A549 (cell line): ENCODE measurements around the gene CELF4. TPM values are rescaled to one million over a fixed set of nuclear protein-coding genes. Genes with fewer than 3 reads are reported as not detected.

Source experiments
- ATAC-seq, 2 experiments: fragments of 200-7000 bp in 1 of 2; fragments of >200 bp in 1 of 2; cut with Nextera tagmentation in 1 of 2; cut with Tn5 transposase in 1 of 2; 3 replicates each; pipeline versions ENCODE4 v1.8.0 to v1.9.1; 2018 to 2020; ENCODE audit warnings: mild to moderate bottlenecking in 1 of 2, moderate library complexity in 1 of 2
- CTCF ChIA-PET: fragments of 300-600 bp; sonication (Branson Sonifier 250); formaldehyde crosslinking; extraction: SDS; loops from one replicate; lab custom pipeline; 2021; ENCODE audit warnings: antibody characterized with exemption, inconsistent platforms; lab: Yijun Ruan, JAX
- POLR2A ChIA-PET: fragments of 350-600 bp; formaldehyde crosslinking; extraction: SDS; loops from one replicate; lab custom pipeline; 2021; ENCODE audit warnings: antibody characterized with exemption, inconsistent platforms; lab: Yijun Ruan, JAX
- DNase-seq, 2 experiments: peaks; one replicate each; pipeline versions ENCODE4 v3.0.0 to v3.0.0-alpha.2; 2011 to 2016; ENCODE audit warnings: low read depth in 1 of 2, low spot score in 1 of 2
- FAIRE-seq: peaks from 2 replicates; lab custom pipeline; 2011; peaks lifted over from hg19 to GRCh38; lab: Jason Lieb, UNC
- H3K27ac ChIP-seq, 2 experiments: fragments of >200 bp; sonication (Bioruptor Twin); formaldehyde crosslinking; 3 replicates each; pipeline ENCODE4 v1.5.1; 2016 to 2017
- H3K4me1 ChIP-seq: fragments of >200 bp; sonication (Bioruptor Twin); formaldehyde crosslinking; 3 replicates; pipeline ENCODE4 v1.6.1; 2016
- H3K4me2 ChIP-seq: fragments of >200 bp; sonication (Bioruptor Twin); formaldehyde crosslinking; 3 replicates; pipeline ENCODE4 v1.6.1; 2016
- H3K4me3 ChIP-seq: fragments of >200 bp; sonication (Bioruptor Twin); formaldehyde crosslinking; 3 replicates; pipeline ENCODE4 v1.5.1; 2016
- H3K9me3 ChIP-seq: fragments of >200 bp; sonication (Bioruptor Twin); formaldehyde crosslinking; 3 replicates; pipeline ENCODE4 v1.6.1; 2016
- ATOH8 ChIP-seq: fragments of 250-450 bp; sonication (Bioruptor Pico); IDR thresholded peaks from 2 replicates; pipeline ENCODE4 v1.5.0; 2020; ENCODE audit warnings: low read depth, mild to moderate bottlenecking, moderate library complexity
- BHLHE40 ChIP-seq: IDR thresholded peaks from 2 replicates; pipeline ENCODE4 v1.6.1; 2012; ENCODE audit warnings: low read depth, low read length, inconsistent platforms
- CBX2 ChIP-seq: fragments of 200-600 bp; sonication (generic); IDR thresholded peaks from 2 replicates; pipeline ENCODE4 v1.6.1; 2016; ENCODE audit warnings: low read depth, mild to moderate bottlenecking, borderline replicate concordance
- CEBPB ChIP-seq, 2 experiments: fragments of >200 bp in 1 of 2; sonication (Bioruptor Twin) in 1 of 2; formaldehyde crosslinking in 1 of 2; IDR thresholded peaks; 2 replicates each; pipeline ENCODE4 v1.6.1; 2012 to 2016
- CHD2 ChIP-seq: fragments of 150-350 bp; IDR thresholded peaks from 2 replicates; pipeline ENCODE4 v1.6.1; 2014; ENCODE audit warnings: low read length; ENCODE audit not compliant: partially characterized antibody
- EHMT2 ChIP-seq: fragments of 200-600 bp; sonication (generic); IDR thresholded peaks from 2 replicates; pipeline ENCODE4 v1.6.1; 2016; ENCODE audit warnings: antibody characterized with exemption, low read depth, mild to moderate bottlenecking, moderate library complexity
- ESRRA ChIP-seq: fragments of 150-350 bp; IDR thresholded peaks from 2 replicates; pipeline ENCODE4 v1.6.1; 2014; ENCODE audit warnings: mild to moderate bottlenecking, low read length, borderline replicate concordance
- FOSL2 ChIP-seq, 2 experiments: fragments of 450-650 bp in 1 of 2; fragments of >200 bp in 1 of 2; sonication (Bioruptor Twin) in 1 of 2; formaldehyde crosslinking; IDR thresholded peaks; 2 replicates each; pipeline versions ENCODE4 v1.5.0 to v1.6.1; 2016 to 2020; ENCODE audit warnings: mild to moderate bottlenecking in 1 of 2, moderate library complexity in 1 of 2
- GATA3 ChIP-seq: IDR thresholded peaks from 2 replicates; pipeline ENCODE4 v1.6.1; 2012; ENCODE audit warnings: borderline replicate concordance
- HDAC2 ChIP-seq: fragments of 200-600 bp; sonication (generic); IDR thresholded peaks from 2 replicates; pipeline ENCODE4 v1.6.1; 2016
- HOXB13 ChIP-seq: fragments of 250-450 bp; sonication (Bioruptor Pico); IDR thresholded peaks from 2 replicates; pipeline ENCODE4 v1.5.0; 2020; ENCODE audit warnings: low read depth, mild to moderate bottlenecking, moderate library complexity
- MYC ChIP-seq: IDR thresholded peaks from 2 replicates; pipeline ENCODE4 v1.6.1; 2012; ENCODE audit warnings: mild to moderate bottlenecking, inconsistent platforms, low read length, improper control_type of control experiment, borderline replicate concordance
- NR3C1 ChIP-seq: fragments of >200 bp; sonication (Bioruptor Twin); formaldehyde crosslinking; IDR thresholded peaks from 3 replicates; pipeline ENCODE4 v1.6.1; 2017
- POLR2A ChIP-seq: IDR thresholded peaks from 2 replicates; pipeline ENCODE4 v1.6.1; 2012; ENCODE audit warnings: mild to moderate bottlenecking, low read length
- REST ChIP-seq: fragments of 200-600 bp; sonication (generic); IDR thresholded peaks from 2 replicates; pipeline ENCODE4 v1.6.1; 2016; ENCODE audit warnings: antibody characterized with exemption, mild to moderate bottlenecking, moderate library complexity
- RFX5 ChIP-seq: fragments of 450-650 bp; IDR thresholded peaks from 2 replicates; pipeline ENCODE4 v1.7.1; 2014; ENCODE audit warnings: antibody characterized with exemption, mild to moderate bottlenecking, moderate library complexity
- SMC3 ChIP-seq: fragments of >200 bp; sonication (Bioruptor Twin); formaldehyde crosslinking; IDR thresholded peaks from 3 replicates; pipeline ENCODE4 v1.6.1; 2018; ENCODE audit warnings: inconsistent platforms
- SREBF2 ChIP-seq: fragments of 450-650 bp; IDR thresholded peaks from 2 replicates; pipeline ENCODE4 v1.6.1; 2014; ENCODE audit warnings: mild to moderate bottlenecking, moderate library complexity
- TFCP2L1 ChIP-seq: fragments of 250-450 bp; sonication (Bioruptor Pico); IDR thresholded peaks from 2 replicates; pipeline ENCODE4 v1.5.0; 2021; ENCODE audit warnings: mild to moderate bottlenecking
- TP53 ChIP-seq: fragments of 250-450 bp; sonication (Bioruptor Pico); IDR thresholded peaks from 2 replicates; pipeline ENCODE4 v1.5.0; 2021; ENCODE audit warnings: mild to moderate bottlenecking, moderate library complexity
- ZC3H11A ChIP-seq: fragments of 450-650 bp; IDR thresholded peaks from 2 replicates; pipeline ENCODE4 v1.6.1; 2014; ENCODE audit warnings: antibody characterized with exemption, mild to moderate bottlenecking
- ZNF302 ChIP-seq: fragments of 250-450 bp; sonication (Bioruptor Pico); IDR thresholded peaks from 2 replicates; pipeline ENCODE4 v1.9.0; 2021; ENCODE audit warnings: inconsistent platforms, mild to moderate bottlenecking, moderate library complexity
- ZSCAN20 ChIP-seq: fragments of 250-450 bp; sonication (Bioruptor Pico); IDR thresholded peaks from 2 replicates; pipeline ENCODE4 v1.8.0; 2022; ENCODE audit warnings: mild to moderate bottlenecking, moderate library complexity
- WGBS: methylation state at CpG from one replicate; pipeline ENCODE4 v1.1.6; 2017; ENCODE audit errors: missing lambda C conversion rate; 5-methylcytosine and 5-hydroxymethylcytosine counted together
- polyA plus RNA-seq, 4 experiments: library from polyadenylated mRNA; depleted of rRNA in 3 of 4; stranded (reverse); fragments of >200 nt; fragmentation: RNase III in 1 of 4; extraction: RNeasy Plus Mini Kit Qiagen cat#74134 plus additional on column Dnase treatment in 1 of 4; gene quantifications; 2 replicates in 3 of 4; 3 replicates in 1 of 4; pipeline ENCODE4 v1.2.3, GENCODE V29; 2011 to 2017
- TF ChIP-seq, protein P1 (sequence below): IDR thresholded peaks from 2 replicates; pipeline ENCODE4 v1.6.1; 2012

CELF4 gene
- polyA plus RNA-seq, 2 of the 4 experiments (the other 2 are of a cell fraction) = 0.08 TPM; not detected in 1

DNA sequence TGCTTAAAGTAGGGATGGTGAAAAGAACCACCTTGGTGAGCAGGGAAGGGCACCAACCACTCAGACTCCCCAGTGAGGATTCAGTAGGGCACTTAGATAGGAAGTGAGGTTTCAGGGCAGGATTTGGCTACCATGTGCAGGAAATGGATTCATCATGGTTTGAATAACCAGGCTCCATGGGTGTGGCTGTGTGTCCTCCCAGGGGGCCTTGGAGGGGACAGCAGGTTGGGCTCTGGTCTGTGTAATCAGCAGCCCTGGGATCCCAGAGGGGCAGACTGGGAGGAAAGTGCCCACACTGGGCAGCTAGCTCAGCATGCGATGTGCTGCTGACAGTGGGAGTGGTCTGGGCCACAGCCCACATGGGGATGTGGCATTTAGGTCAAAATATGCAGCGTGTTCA, 224.6 kb downstream of the CELF4 start:
- H3K4me1 ChIP-seq = no peaks in the 10 kb centered on the region
- FAIRE-seq (no peak), ATAC-seq (no peak), DNase-seq (no peak)
- WGBS = 17% methylated on average over 1 of the region's 2 CpGs
- TF ChIP-seq RFX5 (no peak), SREBF2 (no peak), ZC3H11A (no peak), EHMT2 (no peak), HOXB13 (no peak), TFCP2L1 (CRISPR knock-in tag) (no peak), POLR2A (no peak), REST (no peak), SMC3 (no peak), CEBPB (IDR thresholded peaks at IDR 0.05) (no peak), HDAC2 (no peak), ATOH8 (no peak), ZSCAN20 (CRISPR knock-in tag) (no peak), TP53 (CRISPR knock-in tag) (no peak), FOSL2 (IDR thresholded peaks at IDR 0.05) (no peak), FOSL2 (CRISPR knock-in tag; IDR thresholded peaks at IDR 0.05) (no peak), ZNF302 (CRISPR knock-in tag) (no peak), NR3C1 (no peak), MYC (no peak), CHD2 (no peak)
- TF ChIP-seq, protein P1, sequence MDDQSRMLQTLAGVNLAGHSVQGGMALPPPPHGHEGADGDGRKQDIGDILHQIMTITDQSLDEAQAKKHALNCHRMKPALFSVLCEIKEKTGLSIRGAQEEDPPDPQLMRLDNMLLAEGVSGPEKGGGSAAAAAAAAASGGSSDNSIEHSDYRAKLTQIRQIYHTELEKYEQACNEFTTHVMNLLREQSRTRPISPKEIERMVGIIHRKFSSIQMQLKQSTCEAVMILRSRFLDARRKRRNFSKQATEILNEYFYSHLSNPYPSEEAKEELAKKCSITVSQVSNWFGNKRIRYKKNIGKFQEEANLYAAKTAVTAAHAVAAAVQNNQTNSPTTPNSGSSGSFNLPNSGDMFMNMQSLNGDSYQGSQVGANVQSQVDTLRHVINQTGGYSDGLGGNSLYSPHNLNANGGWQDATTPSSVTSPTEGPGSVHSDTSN = no peak
- ChIA-PET CTCF (interaction anchor here (1.2 kb wide), 1 partner anchor 49 kb away, joined by 3 read pairs; no protein-coding TSS in a partner anchor), POLR2A (no interaction called here)
- no peak overlapping the region for H3K4me3 ChIP-seq
- H3K9me3 ChIP-seq = no peaks in the 10 kb centered on the region
- H3K4me2 ChIP-seq = no peak overlapping the region
- no peak overlapping the region for H3K27ac ChIP-seq

GRCh38 chr18:37339701-37340215, 225.8 kb downstream of the CELF4 start:
- Histone ChIP-seq H3K4me2 (no peak overlapping the region), H3K9me3 (no peaks in the 10 kb centered on the region), H3K4me1 (no peaks in the 10 kb centered on the region), H3K4me3 (no peak overlapping the region)
- no peak for FAIRE-seq
- WGBS = 51% methylated on average over 7 of the region's 11 CpGs
- TF ChIP-seq ESRRA = no peak
- no peak for TF ChIP-seq GATA3
- TF ChIP-seq, protein P1 = no peak
- TF ChIP-seq CBX2 = no peak
- TF ChIP-seq BHLHE40 = no peak
- no peak for TF ChIP-seq RFX5
- TF ChIP-seq, all 56 proteins: peak for 0
- ChIA-PET CTCF (interaction anchor here (0.7 kb wide), 1 partner anchor 12 kb away, joined by 4 read pairs; no protein-coding TSS in a partner anchor), POLR2A (no interaction called here)
- H3K27ac ChIP-seq = no peak overlapping the region
- DNase-seq = no peak
- no peak for ATAC-seq
